ENCODE data around the gene U2AF1L4. TPM values are rescaled to one million over a fixed set of nuclear protein-coding genes. Genes with fewer than 3 reads are reported as not detected.

Gene U2AF1L4
- total and polyA plus RNA-seq, 10 of the 15 experiments (the other 5 are each of a cell fraction or from before 2014, with no cell fraction given), result 7.9 to 21.6 (median 15.1) TPM

GRCh38 chr19:35715981-35716800 lies 29.0 kb downstream of the U2AF1L4 start:
- CTCF ChIA-PET, result interaction anchor here (2.7 to 7.3 kb wide), 4 partner anchors 15 to 167 kb away, joined by 10 to 271 read pairs (median 46); partner anchors contain the start of genes PSENEN and U2AF1L4
- Histone ChIP-seq H3K4me3 (peak overlapping the region; percentile 82), H3K27ac (ENCODE audit: control insufficient read depth, insufficient read depth) (peak overlapping the region; percentile 95), H3K9me3 (replicated peaks; ENCODE audit: control insufficient read depth, insufficient read depth, low read length) (no peaks in the 10 kb centered on the region), H3K9ac (ENCODE audit: control insufficient read depth, insufficient read depth, low read length) (peak overlapping the region; percentile 77), H3K36me3 (ENCODE audit: control insufficient read depth in 2 of 2, insufficient read depth in 2 of 2, low read length in 1 of 2) (peaks cover 0 to under 1% of the 10 kb centered on the region in 2 experiments; a peak in 2 of 4 replicates), H3K4me1 (ENCODE audit: control insufficient read depth, insufficient read depth, low read length) (peaks cover 40% of the 10 kb centered on the region), H3K4me2 (ENCODE audit: control insufficient read depth, insufficient read depth) (peak overlapping the region; percentile 99), H4K20me1 (ENCODE audit: control insufficient read depth, insufficient read depth) (no peaks in the 10 kb centered on the region), H3K27me3 (replicated peaks in 1 of 2; ENCODE audit: control insufficient read depth in 2 of 2, insufficient read depth in 2 of 2, low read length in 1 of 2) (no peaks in the 10 kb centered on the region), H3K79me2 (ENCODE audit: control insufficient read depth, insufficient read depth, low read length) (peaks cover 68% of the 10 kb centered on the region), H2AFZ (ENCODE audit: control insufficient read depth, low read depth, low read length) (peak overlapping the region; percentile 83)
- RAD21 ChIA-PET (ENCODE audit: unreplicated experiment), result interaction anchor here (3.6 to 6.3 kb wide), 2 partner anchors 17 to 24 kb away, joined by 13 to 430 read pairs; partner anchors contain the start of gene ZBTB32
- SMC1A ChIA-PET (ENCODE audit: uncharacterized antibody, unreplicated experiment), result interaction anchor here (1.1 to 6.3 kb wide), 2 partner anchors 18 to 29 kb away, joined by 3 to 375 read pairs; partner anchors contain the start of genes PSENEN and ZBTB32
- in situ Hi-C loops (cut with MboI) (no loop called here), intact Hi-C loops (cut with micrococcal nuclease; ENCODE audit: unreplicated experiment) (loop anchor here (2.0 kb wide), 1 partner anchor 25 kb away; no protein-coding TSS in a partner anchor)
- FAIRE-seq (no peak), DNase-seq (ENCODE audit: low read depth, low spot score) (no peak), ATAC-seq (peak; percentile 1; the same call in 2 of the 3 replicates)
- WGBS (ENCODE audit: insufficient coverage, insufficient replicate concordance, low lambda C conversion rate, missing lambda C conversion rate), result 2% methylated on average over 52 of the region's 52 CpGs
- BruUV-seq (replicated peaks), result no TSS peak
- POLR2A ChIA-PET, result interaction anchor here (6.3 to 12.1 kb wide), 2 partner anchors 17 to 27 kb away, joined by 91 to 516 read pairs; partner anchors contain the start of genes IGFLR1, PSENEN, U2AF1L4 and ZBTB32
- TF ChIP-seq NR2F1 (conservative IDR thresholded peaks at IDR 0.05) (no peak), SRF (IDR thresholded peaks at IDR 0.05; ENCODE audit: low read depth in 2 of 2, low read length in 2 of 2) (no peak), IRF5 (IDR thresholded peaks at IDR 0.05; ENCODE audit: borderline replicate concordance) (no peak), KLF5 (IDR thresholded peaks at IDR 0.05; ENCODE audit: partially characterized antibody) (no peak), SIN3A (IDR thresholded peaks at IDR 0.05; ENCODE audit: low read depth, low read length) (0 out of 2 replicates have a peak, but pooled peaks have one; percentile 21), MTA3 (IDR thresholded peaks at IDR 0.05; ENCODE audit: borderline replicate concordance, low read length) (peak; percentile 23; the same call in 1 of the 2 replicates), CTCF (IDR thresholded peaks at IDR 0.05 in 2 of 3, conservative IDR thresholded peaks at IDR 0.05 in 1 of 3; ENCODE audit: control insufficient read depth in 2 of 3, extremely low read depth in 1 of 3, insufficient read depth in 1 of 3, low read depth in 3 of 3, low read length in 3 of 3) (no peak), IRF4 (IDR thresholded peaks at IDR 0.05; ENCODE audit: low read depth, low read length) (no peak), RFX5 (IDR thresholded peaks at IDR 0.05; ENCODE audit: low read depth, low read length) (no peak), WRNIP1 (IDR thresholded peaks at IDR 0.05; ENCODE audit: borderline replicate concordance, low read depth, low read length) (no peak), YY1 (IDR thresholded peaks at IDR 0.05; ENCODE audit: low read depth, low read length) (no peak), ELK1 (IDR thresholded peaks at IDR 0.05; ENCODE audit: low read depth, low read length) (no peak), MYB (IDR thresholded peaks at IDR 0.05; ENCODE audit: borderline replicate concordance, low read depth, low read length) (no peak), RELA (IDR thresholded peaks at IDR 0.05; ENCODE audit: borderline replicate concordance, partially characterized antibody) (no peak), RBBP5 (conservative IDR thresholded peaks at IDR 0.05) (no peak), POLR2A (IDR thresholded peaks at IDR 0.05; ENCODE audit: low read depth, low read length) (no peak; the same call in 1 of the 2 replicates), JUND (IDR thresholded peaks at IDR 0.05; ENCODE audit: low read depth, low read length) (no peak)
- TF ChIP-seq, protein P1, sequence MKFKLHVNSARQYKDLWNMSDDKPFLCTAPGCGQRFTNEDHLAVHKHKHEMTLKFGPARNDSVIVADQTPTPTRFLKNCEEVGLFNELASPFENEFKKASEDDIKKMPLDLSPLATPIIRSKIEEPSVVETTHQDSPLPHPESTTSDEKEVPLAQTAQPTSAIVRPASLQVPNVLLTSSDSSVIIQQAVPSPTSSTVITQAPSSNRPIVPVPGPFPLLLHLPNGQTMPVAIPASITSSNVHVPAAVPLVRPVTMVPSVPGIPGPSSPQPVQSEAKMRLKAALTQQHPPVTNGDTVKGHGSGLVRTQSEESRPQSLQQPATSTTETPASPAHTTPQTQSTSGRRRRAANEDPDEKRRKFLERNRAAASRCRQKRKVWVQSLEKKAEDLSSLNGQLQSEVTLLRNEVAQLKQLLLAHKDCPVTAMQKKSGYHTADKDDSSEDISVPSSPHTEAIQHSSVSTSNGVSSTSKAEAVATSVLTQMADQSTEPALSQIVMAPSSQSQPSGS (IDR thresholded peaks at IDR 0.05; ENCODE audit: low read length), result no peak

Data from GM12878 (cell line).